Transverse colon (tissue), 4 donors: ENCODE measurements around the gene TRAT1. TPM values are rescaled to one million over a fixed set of nuclear protein-coding genes. Genes with fewer than 3 reads are reported as not detected.

ENCODE experiments used
- DNase-seq: peaks from one replicate; pipeline ENCODE4 v3.0.0-alpha.2; 2019
- H3K27ac ChIP-seq, 4 donors: fragments of 200-600 bp; sonication (generic); 2 replicates each; pipeline ENCODE4 v1.5.1; 2016 to 2018; ENCODE audit warnings: inconsistent platforms in 4 of 4
- H3K27me3 ChIP-seq: fragments of 200-600 bp; sonication (generic); 2 replicates; pipeline ENCODE4 v1.5.1; 2017; ENCODE audit warnings: inconsistent platforms
- H3K36me3 ChIP-seq, 4 donors: fragments of 200-600 bp; sonication (generic); 2 replicates each; pipeline ENCODE4 v1.5.1; 2017 to 2019; ENCODE audit warnings: inconsistent platforms in 4 of 4
- H3K4me1 ChIP-seq, 4 donors: fragments of 200-600 bp; sonication (generic); 2 replicates each; pipeline ENCODE4 v1.5.1; 2017 to 2020; ENCODE audit warnings: inconsistent platforms in 4 of 4
- H3K4me3 ChIP-seq, 4 donors: fragments of 200-600 bp; sonication (generic); 1 replicate in 1 of 4; 2 replicates in 3 of 4; pipeline versions ENCODE4 v1.5.1 to v1.6.1; 2017 to 2019; ENCODE audit warnings: inconsistent platforms in 4 of 4
- H3K9me3 ChIP-seq, 2 donors: fragments of 200-600 bp; sonication (generic); 2 replicates each; pipeline ENCODE4 v1.5.1; 2017 to 2019; ENCODE audit warnings: inconsistent platforms in 2 of 2
- CTCF ChIP-seq, 5 experiments: fragments of 200-600 bp in 3 of 5; fragments of 450-650 bp in 2 of 5; sonication (generic) in 3 of 5; IDR thresholded peaks; 1 replicate in 2 of 5; 2 replicates in 3 of 5; pipeline ENCODE4 v1.5.1; 2016 to 2017; ENCODE audit warnings: antibody characterized with exemption in 5 of 5, inconsistent platforms in 3 of 5, mild to moderate bottlenecking in 2 of 5, moderate library complexity in 1 of 5
- EP300 ChIP-seq: sonication (generic); formaldehyde crosslinking; IDR thresholded peaks from one replicate; pipeline ENCODE4 v1.6.1; 2017; ENCODE audit warnings: antibody characterized with exemption, low read depth
- POLR2A ChIP-seq: fragments of 450-650 bp; IDR thresholded peaks from one replicate; pipeline ENCODE4 v1.6.1; 2016; ENCODE audit warnings: antibody characterized with exemption, mild to moderate bottlenecking, moderate library complexity
- POLR2AphosphoS5 ChIP-seq, 3 donors: sonication (generic); formaldehyde crosslinking; IDR thresholded peaks; one replicate each; pipeline ENCODE4 v1.6.1; 2016; ENCODE audit warnings: antibody characterized with exemption in 3 of 3
- WGBS, 2 donors: methylation state at CpG; one replicate each; pipeline ENCODE4 v1.1.5; 2018; ENCODE audit warnings: low coverage in 1 of 2; 5-methylcytosine and 5-hydroxymethylcytosine counted together
- in situ Hi-C, 4 donors: fragments of 200-750 bp; cut with MboI; loops; one replicate each; pipeline versions ENCODE4 v1.15.0 to v1.15.1; 2017; ENCODE audit warnings: low sequenced_read_pairs in 3 of 4, low pct_ligation_motif_present in 1 of 4, low pct_unique_long_range_greater_than_20kb in 1 of 4
- intact Hi-C: fragments of 100-400 bp; cut with DNase I; formaldehyde crosslinking; loops from one replicate; pipeline ENCODE4 v1.15.1; 2023; ENCODE audit warnings: low total_unique reads
- total RNA-seq, 4 donors: library from RNA; depleted of rRNA; stranded (reverse); fragments of >200 nt; gene quantifications; one replicate each; pipeline ENCODE4 v1.1.0, GENCODE V29; 2016

Gene TRAT1
- total RNA-seq, 4 donors from 2014 or later, result 0.41 to 2.2 (median 1.1) TPM; not detected in 1

- Histone ChIP-seq H3K9me3 (no peaks in the 10 kb centered on the region), H3K27ac (no peak overlapping the region), H3K36me3 (no peaks in the 10 kb centered on the region), H3K4me3 (no peak overlapping the region), H3K4me1 (no peaks in the 10 kb centered on the region), H3K27me3 (no peaks in the 10 kb centered on the region)
- intact Hi-C loops, result no loop called here
- TF ChIP-seq CTCF (IDR thresholded peaks at IDR 0.05) (no peak), POLR2A (no peak), EP300 (no peak), POLR2AphosphoS5 (IDR thresholded peaks at IDR 0.05) (no peak)
- 35 to 50% methylated on average over 1 of the region's 1 CpG for WGBS, 2 donors
- no peak for DNase-seq
- in situ Hi-C loops, result no loop called here
Observed at GRCh38 chr3:108877901-108878300, 55.3 kb downstream of the TRAT1 start.

- no peaks in the 10 kb centered on the region for H3K27me3 ChIP-seq
- in situ Hi-C loops (no loop called here), intact Hi-C loops (no loop called here)
- no peaks in the 10 kb centered on the region for H3K9me3 ChIP-seq
- TF ChIP-seq CTCF (IDR thresholded peaks at IDR 0.05) (no peak), POLR2AphosphoS5 (IDR thresholded peaks at IDR 0.05) (no peak), EP300 (no peak), POLR2A (no peak)
- no peak overlapping the region for H3K27ac ChIP-seq
- 91 to 100% methylated on average over 1 to 8 of the region's 8 CpGs for WGBS, 2 donors
- no peaks in the 10 kb centered on the region for H3K4me1 ChIP-seq
- no peak for DNase-seq
- H3K36me3 ChIP-seq, result no peaks in the 10 kb centered on the region
- H3K4me3 ChIP-seq, result no peak overlapping the region
Observed at GRCh38 chr3:108879915-108880314, 57.3 kb downstream of the TRAT1 start.

- Histone ChIP-seq H3K27me3 (no peaks in the 10 kb centered on the region), H3K4me3 (no peak overlapping the region), H3K36me3 (no peaks in the 10 kb centered on the region), H3K4me1 (peaks cover 0 to 5% (median 0%) of the 10 kb centered on the region in 4 donors), H3K9me3 (no peaks in the 10 kb centered on the region), H3K27ac (no peak overlapping the region)
- in situ Hi-C loops (no loop called here), intact Hi-C loops (no loop called here)
- DNase-seq, result no peak
- TF ChIP-seq CTCF (IDR thresholded peaks at IDR 0.05) (no peak), POLR2A (no peak), POLR2AphosphoS5 (IDR thresholded peaks at IDR 0.05) (no peak), EP300 (no peak)
Observed at GRCh38 chr3:108882762-108883161, 60.2 kb downstream of the TRAT1 start.

- in situ Hi-C loops, result no loop called here
Observed at GRCh38 chr3:108883373-108883772, 60.8 kb downstream of the TRAT1 start.

More at GRCh38 chr3:108883373-108883772, 60.8 kb downstream of the TRAT1 start:
- Histone ChIP-seq H3K9me3 (no peaks in the 10 kb centered on the region), H3K27ac (no peak overlapping the region), H3K4me1 (peaks cover 0 to 5% (median 0%) of the 10 kb centered on the region in 4 donors), H3K36me3 (no peaks in the 10 kb centered on the region), H3K27me3 (no peaks in the 10 kb centered on the region), H3K4me3 (no peak overlapping the region)
- no peak for TF ChIP-seq EP300
- TF ChIP-seq POLR2A, result no peak
- no peak for TF ChIP-seq POLR2AphosphoS5 (IDR thresholded peaks at IDR 0.05)
- TF ChIP-seq CTCF (IDR thresholded peaks at IDR 0.05), result no peak
- 0% methylated on average over 1 of the region's 1 CpG for WGBS, 2 donors
- intact Hi-C loops, result no loop called here
- DNase-seq, result no peak
